Mesodermal cell (in vitro differentiated cells): ENCODE data around the gene TBL1X.

Experiments
- H3K27ac ChIP-seq: 2 replicates; pipeline ENCODE4 v1.7.0; 2013; ENCODE audit warnings: mild to moderate bottlenecking, low read depth, low read length, moderate library complexity; ENCODE audit not compliant: severe bottlenecking
- H3K36me3 ChIP-seq: 2 replicates; pipeline ENCODE4 v1.7.1; 2013; ENCODE audit warnings: mild to moderate bottlenecking, low read length, moderate library complexity; ENCODE audit not compliant: control insufficient read depth, insufficient read depth
- H3K4me1 ChIP-seq: one replicate; pipeline ENCODE4 v1.7.1; 2013; ENCODE audit warnings: mild to moderate bottlenecking, low read length; ENCODE audit not compliant: insufficient read depth, control insufficient read depth, poor library complexity, severe bottlenecking
- H3K4me3 ChIP-seq: 2 replicates; pipeline ENCODE4 v1.7.0; 2013; ENCODE audit warnings: low read length, control low read depth, mild to moderate bottlenecking; ENCODE audit not compliant: insufficient read depth, poor library complexity, severe bottlenecking; ENCODE audit errors: extremely low read depth
- H3K9me3 ChIP-seq: 2 replicates; pipeline ENCODE4 v1.7.1; 2013; ENCODE audit warnings: mild to moderate bottlenecking, low read length, moderate library complexity; ENCODE audit not compliant: control insufficient read depth
- WGBS, 2 experiments: methylation state at CpG; one replicate each; pipeline ENCODE4 v1.1.5; 2013; ENCODE audit warnings: missing lambda C conversion rate in 2 of 2; ENCODE audit not compliant: insufficient coverage in 2 of 2; 5-methylcytosine and 5-hydroxymethylcytosine counted together

Gene TBL1X

GRCh38 chrX:9677098-9677739 lies 212.4 kb downstream of the TBL1X start:
- Histone ChIP-seq H3K9me3 (no peaks in the 10 kb centered on the region), H3K4me3 (no peak overlapping the region), H3K4me1 (no peaks in the 10 kb centered on the region), H3K27ac (no peak overlapping the region), H3K36me3 (peaks cover 8% of the 10 kb centered on the region)
- WGBS, 2 experiments: 100% methylated on average over 1 of the region's 7 CpGs

- Histone ChIP-seq H3K4me3 (no peak overlapping the region), H3K27ac (no peak overlapping the region), H3K9me3 (no peaks in the 10 kb centered on the region), H3K4me1 (peaks cover 4% of the 10 kb centered on the region), H3K36me3 (peaks cover 8% of the 10 kb centered on the region)
- WGBS, 2 experiments: no CpG with 5 or more reads among the region's 3 CpGs
These were observed 213.5 kb downstream of the TBL1X start for GRCh38 chrX:9678215-9678965.

GRCh38 chrX:9681011-9681410 lies 216.2 kb downstream of the TBL1X start:
- Histone ChIP-seq H3K9me3 (no peaks in the 10 kb centered on the region), H3K4me1 (peaks cover 4% of the 10 kb centered on the region), H3K4me3 (no peak overlapping the region), H3K27ac (no peak overlapping the region), H3K36me3 (peaks cover 15% of the 10 kb centered on the region)
- WGBS, 2 experiments: 96 to 100% methylated on average over 3 to 7 of the region's 9 CpGs

GRCh38 chrX:9681422-9681821 lies 216.6 kb downstream of the TBL1X start:
- peaks cover 4% of the 10 kb centered on the region for H3K4me1 ChIP-seq
- H3K4me3 ChIP-seq: no peak overlapping the region
- H3K9me3 ChIP-seq: no peaks in the 10 kb centered on the region
- peaks cover 17% of the 10 kb centered on the region for H3K36me3 ChIP-seq
- no peak overlapping the region for H3K27ac ChIP-seq
- WGBS, 2 experiments: no CpG with 5 or more reads among the region's 4 CpGs

- Histone ChIP-seq H3K4me1 (peaks cover 4% of the 10 kb centered on the region), H3K36me3 (peaks cover 20% of the 10 kb centered on the region), H3K4me3 (no peak overlapping the region), H3K9me3 (no peaks in the 10 kb centered on the region), H3K27ac (no peak overlapping the region)
- 67 to 94% methylated on average over 1 to 3 of the region's 10 CpGs for WGBS, 2 experiments
These were observed 217.6 kb downstream of the TBL1X start for GRCh38 chrX:9682456-9682855.

- Histone ChIP-seq H3K27ac (no peak overlapping the region), H3K9me3 (no peaks in the 10 kb centered on the region), H3K36me3 (peaks cover 18% of the 10 kb centered on the region), H3K4me3 (no peak overlapping the region), H3K4me1 (peaks cover 4% of the 10 kb centered on the region)
- WGBS, 2 experiments: 96 to 100% methylated on average over 1 to 4 of the region's 6 CpGs
These were observed 218.0 kb downstream of the TBL1X start for GRCh38 chrX:9682861-9683260.

GRCh38 chrX:9683350-9683749 lies 218.5 kb downstream of the TBL1X start:
- Histone ChIP-seq H3K4me1 (peaks cover 4% of the 10 kb centered on the region), H3K4me3 (no peak overlapping the region), H3K9me3 (no peaks in the 10 kb centered on the region), H3K36me3 (peaks cover 18% of the 10 kb centered on the region), H3K27ac (no peak overlapping the region)
- WGBS, 2 experiments: 85 to 97% methylated on average over 5 to 8 of the region's 9 CpGs

- peaks cover 43% of the 10 kb centered on the region for H3K36me3 ChIP-seq
- H3K4me1 ChIP-seq: no peaks in the 10 kb centered on the region
- 96 to 97% methylated on average over 17 to 18 of the region's 27 CpGs for WGBS, 2 experiments
- no peaks in the 10 kb centered on the region for H3K9me3 ChIP-seq
- H3K27ac ChIP-seq: no peak overlapping the region
- H3K4me3 ChIP-seq: no peak overlapping the region
These were observed 223.0 kb downstream of the TBL1X start for GRCh38 chrX:9687899-9688298.

- Histone ChIP-seq H3K4me1 (no peaks in the 10 kb centered on the region), H3K27ac (no peak overlapping the region), H3K9me3 (no peaks in the 10 kb centered on the region), H3K4me3 (no peak overlapping the region), H3K36me3 (peaks cover 53% of the 10 kb centered on the region)
- 97 to 98% methylated on average over 7 to 8 of the region's 24 CpGs for WGBS, 2 experiments
These were observed 224.0 kb downstream of the TBL1X start for GRCh38 chrX:9688833-9689232.

GRCh38 chrX:9690046-9690445 lies 225.2 kb downstream of the TBL1X start:
- no peaks in the 10 kb centered on the region for H3K9me3 ChIP-seq
- WGBS, 2 experiments: 96 to 97% methylated on average over 4 to 5 of the region's 5 CpGs
- no peaks in the 10 kb centered on the region for H3K4me1 ChIP-seq
- H3K27ac ChIP-seq: no peak overlapping the region
- H3K36me3 ChIP-seq: peaks cover 50% of the 10 kb centered on the region
- H3K4me3 ChIP-seq: no peak overlapping the region
